IPS DF 6.9 (cell line): ENCODE measurements around the gene NTHL1.

Experiments used
- DNase-seq: peaks from one replicate; pipeline ENCODE4 v3.0.0-alpha.2; 2013; ENCODE audit warnings: low read depth, low spot score
- H3K27ac ChIP-seq: one replicate; pipeline ENCODE4 v1.5.1; 2013; ENCODE audit warnings: low read length, control low read depth
- H3K27me3 ChIP-seq: 2 replicates; pipeline ENCODE4 v1.6.1; 2013; ENCODE audit warnings: mild to moderate bottlenecking, low read length; ENCODE audit not compliant: control insufficient read depth, insufficient read depth
- H3K36me3 ChIP-seq: 2 replicates; pipeline ENCODE4 v1.6.1; 2013; ENCODE audit warnings: low read length; ENCODE audit not compliant: control insufficient read depth, insufficient read depth
- H3K4me1 ChIP-seq: 2 replicates; pipeline ENCODE4 v1.6.1; 2013; ENCODE audit warnings: low read length; ENCODE audit not compliant: control insufficient read depth, insufficient read depth
- H3K4me3 ChIP-seq: 2 replicates; pipeline ENCODE4 v1.5.1; 2013; ENCODE audit warnings: mild to moderate bottlenecking, low read length
- H3K9me3 ChIP-seq: 2 replicates; pipeline ENCODE4 v1.6.1; 2013; ENCODE audit warnings: low read length, inconsistent platforms; ENCODE audit not compliant: control insufficient read depth, insufficient read depth
- WGBS: extraction: QIAGEN DNeasy Blood & Tissue Kit; methylation state at CpG from one replicate; pipeline ENCODE4 v1.1.7; 2013; ENCODE audit warnings: mixed read lengths, missing lambda C conversion rate; ENCODE audit not compliant: insufficient read length, insufficient coverage; 5-methylcytosine and 5-hydroxymethylcytosine counted together

Gene NTHL1

DNA sequence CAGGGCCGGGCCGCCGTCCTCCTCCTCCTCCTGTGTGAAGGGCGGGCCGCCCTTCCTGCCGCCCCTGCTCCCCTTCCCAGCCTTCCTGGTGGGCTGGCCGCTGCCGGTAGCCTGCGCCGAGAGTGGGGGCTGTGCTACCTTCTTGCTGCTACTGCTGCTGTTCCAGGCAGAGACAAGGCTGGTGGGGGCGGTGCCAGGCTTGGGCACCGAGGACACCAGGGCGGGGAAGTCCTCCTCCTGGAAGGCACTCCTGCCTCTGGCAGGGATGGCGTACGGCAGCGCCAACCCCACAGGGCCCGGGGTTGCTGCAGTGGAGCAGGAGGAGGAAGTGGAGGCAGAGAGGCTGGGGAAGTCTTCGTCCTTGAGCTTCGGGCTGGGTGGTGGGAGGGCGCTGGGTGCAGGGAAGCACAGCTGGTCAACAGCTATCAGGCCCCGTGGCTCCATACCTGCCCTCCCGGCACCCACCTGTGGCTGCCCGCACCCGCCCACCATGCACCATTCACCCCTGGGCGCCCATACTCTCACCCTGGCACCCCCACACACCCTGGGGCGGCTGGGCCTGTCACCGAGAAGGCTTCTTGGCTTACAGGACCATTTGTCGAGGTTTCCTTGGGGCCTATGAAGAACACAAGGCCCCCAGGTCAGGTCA lies 47.6 kb downstream of the NTHL1 start:
- no CpG with 5 or more reads among the region's 28 CpGs for WGBS
- Histone ChIP-seq H3K4me3 (no peak overlapping the region), H3K9me3 (no peaks in the 10 kb centered on the region), H3K4me1 (peaks cover 4% of the 10 kb centered on the region; the same call in 1 of the 2 replicates), H3K36me3 (peaks cover 49% of the 10 kb centered on the region), H3K27ac (no peak overlapping the region), H3K27me3 (no peaks in the 10 kb centered on the region)
- DNase-seq: no peak

DNA sequence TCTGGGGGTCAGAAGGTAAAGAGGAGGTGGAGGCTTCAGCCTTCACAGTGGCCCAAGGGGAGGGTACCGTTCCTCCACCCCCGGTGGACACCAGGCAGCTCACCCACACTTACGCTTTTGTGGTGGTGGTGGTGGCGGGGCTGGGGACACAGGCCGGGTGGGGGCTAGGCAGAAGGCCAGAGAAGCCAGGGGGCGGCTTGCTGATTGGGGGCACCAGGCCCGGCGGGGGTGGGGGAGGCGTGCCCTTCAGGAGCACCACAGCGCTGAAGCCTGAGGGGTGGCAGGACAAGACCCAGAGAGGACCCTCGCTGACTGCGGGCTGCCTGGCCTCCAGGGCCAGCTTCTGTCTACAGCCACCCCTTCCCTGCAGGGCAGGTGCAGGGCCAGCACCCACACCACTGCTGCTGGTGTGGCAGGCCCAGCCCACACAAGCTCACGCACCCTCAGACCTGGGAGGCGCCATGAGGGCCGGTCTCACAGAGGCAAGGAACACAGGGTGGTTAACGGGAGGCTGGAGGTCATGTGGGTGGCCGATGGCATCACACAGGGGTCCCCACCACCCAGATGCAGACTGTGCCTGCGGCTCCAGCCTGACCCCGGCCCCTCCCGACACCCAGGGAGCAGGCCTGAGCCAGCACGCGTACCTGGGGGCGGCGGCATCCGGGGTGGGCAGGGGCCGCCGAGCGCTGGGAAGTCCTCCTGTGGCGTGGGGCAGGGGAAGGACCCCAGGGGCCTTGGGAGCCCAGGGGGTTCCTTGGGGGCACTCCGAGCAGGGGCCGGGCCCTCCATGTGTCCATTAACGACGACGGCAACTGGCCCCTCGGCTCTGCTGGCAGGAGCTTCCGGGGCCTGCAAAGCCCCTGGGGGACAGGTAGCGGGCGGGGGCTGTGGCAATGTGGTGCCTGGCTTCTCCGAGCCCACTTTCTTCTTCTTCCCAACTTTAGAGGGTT lies 48.5 kb downstream of the NTHL1 start:
- Histone ChIP-seq H3K36me3 (peaks cover 49% of the 10 kb centered on the region), H3K4me1 (peaks cover under 1% of the 10 kb centered on the region; the same call in 1 of the 2 replicates), H3K4me3 (no peak overlapping the region), H3K27ac (no peak overlapping the region), H3K9me3 (no peaks in the 10 kb centered on the region), H3K27me3 (no peaks in the 10 kb centered on the region)
- no peak for DNase-seq
- WGBS: no CpG with 5 or more reads among the region's 39 CpGs

DNA sequence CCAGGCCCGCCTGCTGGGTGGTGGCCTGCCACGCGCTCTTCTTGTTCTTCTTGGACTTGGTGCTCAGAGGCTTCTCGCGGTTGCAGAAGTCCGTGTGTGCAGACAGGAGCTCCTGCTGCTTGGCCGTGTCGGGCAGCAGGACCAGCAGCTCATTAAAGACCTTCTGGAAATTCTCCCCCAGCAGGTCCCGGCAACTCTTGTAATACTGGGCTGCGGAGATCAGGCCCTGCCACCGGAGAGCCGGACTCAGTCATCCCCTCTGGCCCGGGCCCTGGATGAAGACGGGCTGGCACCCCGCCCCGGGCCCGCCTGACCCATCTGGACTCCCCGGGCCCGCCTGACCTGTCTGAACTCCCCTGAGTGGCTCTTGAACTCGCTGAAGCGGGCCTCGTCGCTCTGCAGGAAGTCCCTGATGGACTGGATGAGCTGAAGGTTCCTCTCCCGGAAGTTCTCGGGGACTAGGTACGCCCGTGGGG lies 49.2 kb downstream of the NTHL1 start:
- Histone ChIP-seq H3K27ac (no peak overlapping the region), H3K9me3 (no peaks in the 10 kb centered on the region), H3K4me1 (no peaks in the 10 kb centered on the region), H3K27me3 (no peaks in the 10 kb centered on the region), H3K4me3 (no peak overlapping the region), H3K36me3 (peaks cover 49% of the 10 kb centered on the region)
- no peak for DNase-seq
- WGBS: no CpG with 5 or more reads among the region's 27 CpGs

DNA sequence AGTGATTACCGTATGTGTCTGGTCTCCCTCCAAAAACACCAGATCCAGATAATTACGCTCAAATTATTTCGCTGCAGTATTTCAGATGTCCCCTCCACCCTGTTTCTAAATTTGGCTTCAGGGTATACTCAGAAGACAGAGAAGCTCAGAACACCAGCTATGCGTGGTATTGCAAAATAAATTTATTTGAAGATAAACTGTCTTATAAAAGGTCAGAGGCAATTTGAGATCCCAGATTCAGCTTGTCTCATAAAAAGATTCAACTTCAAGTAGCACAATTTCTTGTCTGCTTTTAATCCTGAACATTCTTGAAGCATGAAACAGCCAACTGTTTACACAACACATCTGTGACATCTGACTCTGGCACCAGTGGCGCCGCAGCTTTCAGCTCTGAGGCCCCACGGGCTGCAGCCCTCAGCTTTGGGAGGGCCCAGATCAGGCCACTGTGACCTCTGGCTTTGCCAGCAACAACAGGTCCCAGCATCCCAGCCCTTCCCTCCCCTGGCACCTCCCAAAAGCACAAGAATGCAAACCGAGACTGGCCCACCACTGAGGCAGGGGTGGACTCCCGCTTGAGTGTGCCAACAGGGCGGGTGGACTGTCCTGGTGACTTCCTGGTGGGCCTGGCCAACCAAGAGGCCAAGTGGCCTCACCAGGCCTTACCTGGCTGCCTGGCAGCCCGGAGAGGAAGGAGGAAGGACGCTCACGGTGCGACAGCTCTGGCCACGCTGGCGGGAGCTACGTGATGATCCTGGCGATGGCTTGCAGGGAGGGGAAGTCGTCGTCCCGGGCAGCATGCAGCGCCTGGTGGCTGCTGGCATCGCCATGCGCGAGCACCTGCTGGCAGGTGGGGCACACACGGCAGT lies 49.9 kb downstream of the NTHL1 start:
- H3K36me3 ChIP-seq: peaks cover 42% of the 10 kb centered on the region
- DNase-seq: no peak
- H3K4me1 ChIP-seq: no peaks in the 10 kb centered on the region
- whole genome bisulfite sequencing: no CpG with 5 or more reads among the region's 26 CpGs
- H3K9me3 ChIP-seq: no peaks in the 10 kb centered on the region
- no peaks in the 10 kb centered on the region for H3K27me3 ChIP-seq
- H3K27ac ChIP-seq: no peak overlapping the region
- H3K4me3 ChIP-seq: no peak overlapping the region

DNA sequence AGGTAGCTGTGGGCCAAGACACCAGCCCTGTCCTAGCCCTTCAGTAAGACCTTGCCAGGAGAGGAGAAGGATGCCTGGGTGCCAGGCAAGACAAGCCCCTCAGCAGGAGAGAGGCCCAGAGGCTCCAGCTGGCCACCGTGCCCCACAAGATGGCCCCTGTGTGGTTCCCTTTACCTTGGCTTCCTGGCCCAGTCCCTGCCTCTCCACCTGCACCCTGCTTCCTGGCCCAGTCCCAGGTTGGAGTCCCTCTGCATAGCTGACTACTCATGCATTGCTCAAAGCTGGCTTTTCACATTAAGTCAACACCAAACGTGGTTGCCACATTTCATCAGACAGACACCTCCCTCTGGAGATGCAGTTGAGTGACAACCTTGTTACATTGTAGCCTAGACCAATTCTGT lies 53.9 kb downstream of the NTHL1 start:
- Histone ChIP-seq H3K4me1 (peaks cover 9% of the 10 kb centered on the region), H3K27ac (no peak overlapping the region)
- WGBS: no CpG with 5 or more reads among the region's 2 CpGs

DNA sequence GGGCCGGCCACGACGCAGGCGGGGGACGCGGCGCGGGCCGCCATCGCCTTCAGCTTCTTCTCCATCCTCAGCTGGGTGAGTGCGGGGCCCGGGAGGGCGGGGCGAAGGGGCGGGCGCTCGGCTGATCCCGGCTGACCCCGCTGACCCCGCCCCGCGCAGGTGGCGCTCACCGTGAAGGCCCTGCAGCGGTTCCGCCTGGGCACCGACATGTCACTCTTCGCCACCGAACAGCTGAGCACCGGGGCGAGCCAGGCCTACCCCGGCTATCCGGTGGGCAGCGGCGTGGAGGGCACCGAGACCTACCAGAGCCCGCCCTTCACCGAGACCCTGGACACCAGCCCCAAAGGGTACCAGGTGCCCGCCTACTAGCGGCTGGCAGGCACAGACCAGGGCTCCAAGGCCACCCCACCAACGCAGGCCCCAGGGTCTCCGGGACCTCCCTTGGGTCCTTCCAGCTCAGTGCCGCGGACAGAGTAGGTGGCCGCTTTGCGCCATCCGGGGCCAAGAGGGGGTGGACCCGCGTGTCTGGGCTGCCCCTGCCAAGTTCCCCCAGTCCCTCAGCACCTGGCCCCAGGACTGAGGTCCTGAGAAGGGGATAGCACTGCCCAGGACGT lies 54.8 kb downstream of the NTHL1 start:
- Histone ChIP-seq H3K27ac (no peak overlapping the region), H3K4me3 (peak overlapping the region; percentile 35; the same call in 1 of the 2 replicates), H3K36me3 (peaks cover under 1% of the 10 kb centered on the region), H3K9me3 (no peaks in the 10 kb centered on the region), H3K4me1 (peaks cover 9% of the 10 kb centered on the region), H3K27me3 (peaks cover 2% of the 10 kb centered on the region; the same call in 1 of the 2 replicates)
- no peak for DNase-seq
- no CpG with 5 or more reads among the region's 50 CpGs for WGBS

More for the DNA sequence above, 53.9 kb downstream of the NTHL1 start:
- H3K36me3 ChIP-seq: peaks cover 7% of the 10 kb centered on the region
- H3K4me3 ChIP-seq: no peak overlapping the region
- no peak for DNase-seq
- peaks cover 2% of the 10 kb centered on the region; the same call in 1 of the 2 replicates for H3K27me3 ChIP-seq
- H3K9me3 ChIP-seq: no peaks in the 10 kb centered on the region

DNA sequence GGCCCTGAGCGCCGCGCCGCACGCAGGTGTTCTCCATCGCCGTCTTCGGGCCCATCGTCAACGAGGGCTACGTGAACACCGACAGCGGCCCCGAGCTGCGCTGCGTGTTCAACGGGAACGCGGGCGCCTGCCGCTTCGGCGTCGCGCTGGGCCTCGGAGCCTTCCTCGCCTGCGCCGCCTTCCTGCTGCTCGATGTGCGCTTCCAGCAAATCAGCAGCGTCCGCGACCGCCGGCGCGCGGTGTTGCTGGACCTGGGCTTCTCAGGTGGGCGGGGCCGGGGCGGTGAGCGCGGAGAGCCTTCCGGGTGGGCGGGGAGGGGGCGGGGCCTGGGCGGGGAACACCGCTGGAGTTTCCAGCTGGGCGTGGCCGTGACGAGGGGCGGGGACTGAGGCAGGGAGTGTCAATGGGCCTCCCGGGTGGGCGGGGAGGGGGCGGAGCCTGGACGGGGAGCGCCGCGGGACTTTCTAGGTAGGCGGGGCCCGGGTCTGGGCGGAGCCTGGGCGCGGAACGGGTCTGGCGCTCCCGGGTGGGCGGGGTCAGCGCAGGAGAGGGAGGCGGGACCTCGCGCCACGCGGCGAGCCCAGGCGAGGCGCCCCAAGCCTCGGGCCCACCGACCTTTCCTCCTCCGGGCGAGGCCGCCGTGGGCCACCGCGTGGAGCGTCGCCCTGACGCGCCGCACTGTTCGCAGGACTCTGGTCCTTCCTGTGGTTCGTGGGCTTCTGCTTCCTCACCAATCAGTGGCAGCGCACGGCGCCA lies 55.5 kb downstream of the NTHL1 start:
- Histone ChIP-seq H3K27ac (no peak overlapping the region), H3K4me1 (peaks cover 9% of the 10 kb centered on the region), H3K27me3 (peaks cover 2% of the 10 kb centered on the region; the same call in 1 of the 2 replicates), H3K4me3 (peak overlapping the region; percentile 35; the same call in 1 of the 2 replicates), H3K36me3 (no peaks in the 10 kb centered on the region; the same call in 1 of the 2 replicates), H3K9me3 (no peaks in the 10 kb centered on the region)
- no CpG with 5 or more reads among the region's 96 CpGs for WGBS
- no peak for DNase-seq

DNA sequence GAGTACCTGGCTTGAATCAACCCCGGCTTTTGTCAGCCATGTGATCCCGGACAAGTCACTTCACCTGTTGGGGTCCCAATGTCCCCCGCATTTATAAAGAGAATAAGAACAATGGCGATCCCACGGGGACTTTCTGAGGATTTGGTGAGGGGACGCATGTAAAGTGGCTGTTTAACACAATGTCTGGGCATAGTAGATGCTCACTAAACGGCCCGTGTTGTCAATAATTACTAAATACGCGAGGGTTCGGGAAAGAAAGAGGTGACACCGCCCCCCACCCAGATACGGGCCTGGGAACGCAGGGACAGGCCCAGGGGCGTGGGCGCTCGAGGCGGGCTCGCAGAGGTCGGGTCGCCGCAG lies 56.1 kb downstream of the NTHL1 start:
- Histone ChIP-seq H3K4me1 (peaks cover 9% of the 10 kb centered on the region), H3K9me3 (no peaks in the 10 kb centered on the region), H3K27me3 (peaks cover 2% of the 10 kb centered on the region; the same call in 1 of the 2 replicates), H3K4me3 (peak overlapping the region; percentile 18; the same call in 1 of the 2 replicates), H3K27ac (no peak overlapping the region), H3K36me3 (no peaks in the 10 kb centered on the region; the same call in 1 of the 2 replicates)
- no CpG with 5 or more reads among the region's 22 CpGs for WGBS
- no peak for DNase-seq

DNA sequence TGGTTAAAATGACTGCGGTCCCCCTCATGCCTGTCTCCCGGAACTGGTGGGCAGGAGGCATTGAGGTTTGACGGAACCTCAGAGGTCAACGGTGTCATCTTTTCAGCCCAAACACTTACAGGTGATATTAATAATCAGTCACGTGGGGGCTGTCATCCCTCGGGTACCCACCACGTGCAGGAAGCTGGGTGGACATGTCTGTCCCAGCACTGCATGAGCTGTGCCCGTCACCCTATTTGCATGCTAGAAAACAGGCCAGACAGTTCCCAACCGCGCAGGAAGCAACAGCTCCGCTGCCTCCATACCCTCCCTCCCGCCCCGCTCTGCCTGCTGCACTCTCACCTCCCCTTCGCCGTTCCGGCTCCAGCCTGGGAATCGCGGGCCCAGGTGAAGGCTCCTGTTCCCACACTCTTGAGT lies 56.5 kb downstream of the NTHL1 start:
- H3K27me3 ChIP-seq: peaks cover 2% of the 10 kb centered on the region; the same call in 1 of the 2 replicates
- no peak for DNase-seq
- no CpG with 5 or more reads among the region's 18 CpGs for WGBS
- no peak overlapping the region for H3K27ac ChIP-seq
- no peak overlapping the region; the same call in 1 of the 2 replicates for H3K4me3 ChIP-seq
- H3K36me3 ChIP-seq: peaks cover 2% of the 10 kb centered on the region
- H3K9me3 ChIP-seq: no peaks in the 10 kb centered on the region
- peaks cover 9% of the 10 kb centered on the region for H3K4me1 ChIP-seq
